ENCODE data around the gene LIAS. TPM values are rescaled to one million over a fixed set of nuclear protein-coding genes. Genes with fewer than 3 reads are reported as not detected.

LIAS gene
- total RNA-seq, 4 donors from 2014 or later = 9.1 to 17.8 (median 13.1) TPM

GRCh38 chr4:39476187-39476895, 17.5 kb downstream of the LIAS start:
- no peaks in the 10 kb centered on the region for H3K4me1 ChIP-seq
- no peaks in the 10 kb centered on the region for H3K27me3 ChIP-seq
- peaks cover 0 to 70% (median 0%) of the 10 kb centered on the region in 3 donors for H3K36me3 ChIP-seq
- no peaks in the 10 kb centered on the region for H3K9me3 ChIP-seq
- no peak for TF ChIP-seq CTCF (IDR thresholded peaks at IDR 0.05)
- no peak for TF ChIP-seq POLR2A (IDR thresholded peaks at IDR 0.05)
- no peak overlapping the region for H3K27ac ChIP-seq
- DNase-seq = no peak
- 83 to 87% methylated on average over 5 of the region's 5 CpGs for WGBS, 2 donors
- H3K4me3 ChIP-seq = no peak overlapping the region
- intact Hi-C loops (cut with DNase I) = no loop called here

GRCh38 chr4:39480251-39480650, 21.4 kb downstream of the LIAS start:
- no peak for TF ChIP-seq CTCF (IDR thresholded peaks at IDR 0.05)
- no peak for TF ChIP-seq POLR2A (IDR thresholded peaks at IDR 0.05)
- intact Hi-C loops (cut with DNase I) = no loop called here
- Histone ChIP-seq H3K9me3 (peaks cover 0 to 11% (median 10%) of the 10 kb centered on the region in 3 donors), H3K4me3 (no peak overlapping the region), H3K36me3 (peaks cover 0 to 31% (median 0%) of the 10 kb centered on the region in 3 donors), H3K27me3 (no peaks in the 10 kb centered on the region), H3K4me1 (no peaks in the 10 kb centered on the region), H3K27ac (no peak overlapping the region)
- 92 to 97% methylated on average over 14 to 18 of the region's 27 CpGs for WGBS, 2 donors
- DNase-seq = no peak

GRCh38 chr4:39480902-39481695, 22.2 kb downstream of the LIAS start:
- TF ChIP-seq POLR2A (IDR thresholded peaks at IDR 0.05) (no peak), CTCF (IDR thresholded peaks at IDR 0.05) (no peak)
- Histone ChIP-seq H3K4me3 (no peak overlapping the region), H3K36me3 (peaks cover 0 to 22% (median 0%) of the 10 kb centered on the region in 3 donors), H3K4me1 (no peaks in the 10 kb centered on the region), H3K27me3 (no peaks in the 10 kb centered on the region), H3K27ac (no peak overlapping the region), H3K9me3 (peaks cover 0 to 11% (median 10%) of the 10 kb centered on the region in 3 donors)
- WGBS, 2 donors = 78 to 83% methylated on average over 14 to 20 of the region's 21 CpGs
- intact Hi-C loops (cut with DNase I) = no loop called here
- no peak for DNase-seq

- no peaks in the 10 kb centered on the region for H3K4me1 ChIP-seq
- WGBS, 2 donors = 64 to 81% methylated on average over 3 of the region's 6 CpGs
These were observed 25.9 kb downstream of the LIAS start for GRCh38 chr4:39484582-39485272.

More at GRCh38 chr4:39484582-39485272, 25.9 kb downstream of the LIAS start:
- no peak for TF ChIP-seq POLR2A (IDR thresholded peaks at IDR 0.05)
- no peak for TF ChIP-seq CTCF (IDR thresholded peaks at IDR 0.05)
- H3K9me3 ChIP-seq = peaks cover 0 to 11% (median 10%) of the 10 kb centered on the region in 3 donors
- H3K4me3 ChIP-seq = no peak overlapping the region
- DNase-seq = no peak
- no peak overlapping the region for H3K27ac ChIP-seq
- intact Hi-C loops (cut with DNase I) = no loop called here
- no peaks in the 10 kb centered on the region for H3K36me3 ChIP-seq
- H3K27me3 ChIP-seq = no peaks in the 10 kb centered on the region
